GM06990 (cell line): ENCODE data around the gene VAMP8.

ENCODE experiments used
- DNase-seq: peaks from one replicate; pipeline ENCODE4 v3.0.0-alpha.2; 2011; ENCODE audit not compliant: insufficient read length; ENCODE audit errors: extremely low read depth
- H3K27me3 ChIP-seq: replicated peaks from 2 replicates; pipeline ENCODE4 v1.6.0; 2011; ENCODE audit warnings: low read length; ENCODE audit not compliant: control insufficient read depth, insufficient read depth
- H3K36me3 ChIP-seq: 2 replicates; pipeline ENCODE4 v1.5.1; 2011; ENCODE audit warnings: low read length; ENCODE audit not compliant: control insufficient read depth, insufficient read depth
- H3K4me3 ChIP-seq: replicated peaks from 2 replicates; pipeline ENCODE4 v1.5.1; 2011; ENCODE audit warnings: low read depth, mild to moderate bottlenecking, control low read depth, low read length
- CTCF ChIP-seq: IDR thresholded peaks from 2 replicates; pipeline ENCODE4 v1.5.1; 2011; ENCODE audit warnings: low read length, control low read depth, mild to moderate bottlenecking, inconsistent platforms; ENCODE audit not compliant: insufficient read depth, poor library complexity, severe bottlenecking

The VAMP8 gene

GRCh38 chr2:85577386-85578242 is at the start of gene VAMP8:
TSS of gene VAMP8 (plus strand) at chr2:85577586. CDS start at chr2:85577647, 61 bp downstream.
- no peak for TF ChIP-seq CTCF
- Histone ChIP-seq H3K4me3 (peak within 1 kb of the TSS; percentile 81), H3K36me3 (peaks cover 6% of the 10 kb centered on the region), H3K27me3 (no peaks in the 10 kb centered on the region)
- peak; percentile 59 for DNase-seq

DNA sequence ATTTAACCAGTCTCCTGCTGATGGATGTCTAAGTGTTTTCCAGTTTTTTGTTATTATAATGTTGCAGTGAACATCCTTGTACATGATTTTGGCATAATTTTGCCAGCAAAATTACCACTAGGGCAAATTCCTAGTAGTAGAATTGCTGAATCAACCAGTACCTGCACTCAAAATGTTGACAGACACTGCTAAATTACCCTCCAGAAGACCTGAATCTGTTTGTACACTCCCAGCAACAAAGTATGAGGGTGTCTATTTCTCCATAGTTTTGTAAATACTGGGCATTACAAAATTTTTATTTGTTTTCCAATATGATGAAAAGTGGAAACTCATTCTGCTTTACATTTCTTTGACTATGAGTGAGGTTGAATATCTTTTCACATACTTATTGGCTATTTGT is 49.6 kb upstream of the VAMP8 start:
- no peak for TF ChIP-seq CTCF
- Histone ChIP-seq H3K36me3 (no peaks in the 10 kb centered on the region), H3K4me3 (no peak overlapping the region), H3K27me3 (no peaks in the 10 kb centered on the region)
- DNase-seq = no peak

DNA sequence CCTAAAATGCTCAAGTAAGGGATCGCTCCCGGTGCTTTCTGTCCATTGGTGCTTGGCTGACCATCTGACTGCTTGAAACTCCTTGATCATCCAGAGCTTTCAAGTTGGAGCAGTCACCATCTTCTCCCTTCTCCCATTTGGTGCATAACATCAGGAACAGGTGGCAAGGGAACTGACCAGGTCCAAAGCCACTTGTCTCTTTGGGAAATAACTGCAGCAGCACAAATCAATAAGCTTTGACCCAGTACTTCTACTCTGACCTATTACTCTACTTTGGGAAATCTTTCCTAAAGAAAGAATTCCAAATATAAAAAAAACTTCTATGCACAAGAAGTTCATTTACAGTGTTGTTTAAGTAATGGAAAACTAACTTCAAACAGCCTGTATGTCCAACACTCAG is 49.0 kb upstream of the VAMP8 start:
- TF ChIP-seq CTCF = no peak
- Histone ChIP-seq H3K4me3 (no peak overlapping the region), H3K27me3 (no peaks in the 10 kb centered on the region), H3K36me3 (no peaks in the 10 kb centered on the region)
- DNase-seq = no peak

DNA sequence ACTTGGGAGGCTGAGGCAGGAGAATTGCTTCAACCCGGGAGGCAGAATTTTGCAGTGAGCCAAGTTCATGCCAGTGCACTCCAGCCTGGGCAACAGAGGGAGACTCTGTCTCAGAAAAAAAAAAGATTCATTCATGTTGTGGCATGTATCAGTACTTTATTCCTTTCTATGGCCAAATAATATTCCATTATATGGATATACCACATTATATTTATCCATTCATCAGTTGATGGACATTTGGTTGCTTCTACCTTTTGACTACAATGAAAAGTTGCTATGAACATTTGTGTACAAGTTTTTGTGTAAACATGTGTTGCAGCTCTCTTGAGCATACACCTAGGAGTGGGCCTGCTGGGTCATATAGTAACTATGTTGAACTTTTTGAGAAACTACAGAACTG is 47.6 kb upstream of the VAMP8 start:
- TF ChIP-seq CTCF = no peak

GRCh38 chr2:85531589-85531988 is 45.8 kb upstream of the VAMP8 start:
- Histone ChIP-seq H3K36me3 (no peaks in the 10 kb centered on the region), H3K27me3 (no peaks in the 10 kb centered on the region), H3K4me3 (no peak overlapping the region)
- no peak for DNase-seq
- TF ChIP-seq CTCF = no peak

More for the DNA sequence above, 47.6 kb upstream of the VAMP8 start:
- Histone ChIP-seq H3K27me3 (no peaks in the 10 kb centered on the region), H3K36me3 (no peaks in the 10 kb centered on the region), H3K4me3 (no peak overlapping the region)
- DNase-seq = no peak
